Endothelial cell of umbilical vein (primary cell): ENCODE measurements around the gene SENP6. TPM values are rescaled to one million over a fixed set of nuclear protein-coding genes. Genes with fewer than 3 reads are reported as not detected.

ENCODE experiments used
- BruUV-seq: library from RNA; stranded (reverse); fragments of 400-500 nt; replicated peaks from 2 replicates; lab custom pipeline; 2021; lab: Mats Ljungman, UMichigan
- CTCF ChIA-PET: fragments of 300-600, 350-600 bp; sonication (Branson Sonifier 250); formaldehyde crosslinking; loops from one replicate; lab custom pipeline; 2021; ENCODE audit warnings: antibody characterized with exemption, inconsistent platforms; lab: Charles Lee
- POLR2A ChIA-PET: fragments of 300-600, 350-600 bp; sonication (Branson Sonifier 250); formaldehyde crosslinking; loops from one replicate; lab custom pipeline; 2021; ENCODE audit warnings: antibody characterized with exemption, inconsistent platforms; lab: Charles Lee
- DNase-seq: peaks from one replicate; pipeline ENCODE4 v3.0.0-alpha.2; 2011; ENCODE audit warnings: low read depth, low spot score
- FAIRE-seq: peaks from 2 replicates; lab custom pipeline; 2011; peaks lifted over from hg19 to GRCh38; lab: Jason Lieb, UNC
- H2AFZ ChIP-seq: 2 replicates; pipeline ENCODE4 v1.6.0; 2012; ENCODE audit warnings: low read depth, low read length, control low read depth, inconsistent platforms
- H3K27ac ChIP-seq: 2 replicates; pipeline ENCODE4 v1.5.1; 2011; ENCODE audit warnings: low read depth, mild to moderate bottlenecking, control low read depth, low read length, moderate library complexity; ENCODE audit not compliant: insufficient read depth
- H3K27me3 ChIP-seq, 2 experiments: 2 replicates each; pipeline versions ENCODE4 v1.6.0 to v1.6.1; 2011; ENCODE audit warnings: low read length in 2 of 2, mixed read lengths in 1 of 2; ENCODE audit not compliant: control insufficient read depth in 2 of 2, insufficient read depth in 2 of 2
- H3K36me3 ChIP-seq, 2 experiments: 2 replicates in 1 of 2; 3 replicates in 1 of 2; pipeline ENCODE4 v1.5.1; 2011; ENCODE audit warnings: low read length in 2 of 2, mild to moderate bottlenecking in 1 of 2, moderate library complexity in 1 of 2; ENCODE audit not compliant: control insufficient read depth in 2 of 2, insufficient read depth in 2 of 2; ENCODE audit errors: extremely low read depth in 1 of 2
- H3K4me1 ChIP-seq: 3 replicates; pipeline ENCODE4 v1.5.1; 2011; ENCODE audit warnings: mild to moderate bottlenecking, low read length; ENCODE audit not compliant: control insufficient read depth, insufficient read depth; ENCODE audit errors: extremely low read depth
- H3K4me2 ChIP-seq: 2 replicates; pipeline ENCODE4 v1.6.1; 2011; ENCODE audit warnings: low read length, control low read depth, mixed read lengths; ENCODE audit not compliant: insufficient read depth
- H3K4me3 ChIP-seq, 3 experiments: fragments of 200-600 bp in 1 of 3; sonication (generic), shearing (Covaris generic) in 1 of 3; replicated peaks in 1 of 3; 2 replicates each; pipeline ENCODE4 v1.5.1; 2011 to 2016; ENCODE audit warnings: control low read depth in 3 of 3, low read length in 3 of 3, mild to moderate bottlenecking in 2 of 3, inconsistent platforms in 1 of 3, low read depth in 1 of 3, moderate library complexity in 1 of 3; ENCODE audit not compliant: insufficient read depth in 1 of 3
- H3K79me2 ChIP-seq: 2 replicates; pipeline ENCODE4 v1.6.0; 2012; ENCODE audit warnings: low read length, inconsistent platforms; ENCODE audit not compliant: control insufficient read depth, insufficient read depth
- H3K9ac ChIP-seq: replicated peaks from 2 replicates; pipeline ENCODE3; 2011; ENCODE audit warnings: low read length, control low read depth; ENCODE audit not compliant: insufficient read depth; ENCODE audit errors: extremely low read depth
- H3K9me1 ChIP-seq: replicated peaks from 3 replicates; pipeline ENCODE4 v1.6.0; 2011; ENCODE audit warnings: mild to moderate bottlenecking, low read length; ENCODE audit not compliant: control insufficient read depth, insufficient read depth; ENCODE audit errors: extremely low read depth
- H3K9me3 ChIP-seq: replicated peaks from 2 replicates; pipeline ENCODE4 v1.5.1; 2012; ENCODE audit warnings: low read length, inconsistent platforms; ENCODE audit not compliant: control insufficient read depth, insufficient read depth
- H4K20me1 ChIP-seq: replicated peaks from 2 replicates; pipeline ENCODE3; 2011; ENCODE audit warnings: mild to moderate bottlenecking, low read length; ENCODE audit not compliant: control insufficient read depth, insufficient read depth; ENCODE audit errors: extremely low read depth
- CTCF ChIP-seq, 2 donors: IDR thresholded peaks; 1 replicate in 1 of 2; 2 replicates in 1 of 2; pipeline ENCODE4 v1.5.1; 2011; ENCODE audit warnings: low read length in 2 of 2, mild to moderate bottlenecking in 2 of 2, moderate library complexity in 2 of 2, control low read depth in 1 of 2, inconsistent platforms in 1 of 2, low read depth in 1 of 2; ENCODE audit not compliant: insufficient read depth in 1 of 2; ENCODE audit errors: extremely low read depth in 1 of 2
- FOS ChIP-seq: IDR thresholded peaks from 2 replicates; pipeline ENCODE4 v1.6.1; 2011; ENCODE audit warnings: mild to moderate bottlenecking, low read length, moderate library complexity, borderline replicate concordance; ENCODE audit not compliant: insufficient read depth
- GATA2 ChIP-seq: IDR thresholded peaks from 2 replicates; pipeline ENCODE4 v1.7.0; 2011; ENCODE audit warnings: low read depth, mild to moderate bottlenecking, moderate library complexity, mixed read lengths, low read length; ENCODE audit not compliant: insufficient read length, insufficient read depth
- MAX ChIP-seq: IDR thresholded peaks from 2 replicates; pipeline ENCODE4 v1.6.1; 2011; ENCODE audit not compliant: insufficient read depth, insufficient read length
- POLR2A ChIP-seq: IDR thresholded peaks from 2 replicates; pipeline ENCODE4 v1.6.1; 2012; ENCODE audit warnings: low read depth, mild to moderate bottlenecking, control low read depth, low read length
- POLR2AphosphoS5 ChIP-seq: IDR thresholded peaks from 2 replicates; pipeline ENCODE4 v1.6.1; 2012; ENCODE audit warnings: low read depth, mild to moderate bottlenecking, control low read depth, low read length, moderate library complexity; ENCODE audit not compliant: insufficient read depth
- dilution Hi-C: fragments of 300-500 bp; cut with MboI; formaldehyde crosslinking; loops from one replicate; pipeline ENCODE4 v1.15.0; 2019; ENCODE audit warnings: low sequenced_read_pairs; ENCODE audit not compliant: extremely low pct_ligation_motif_present
- intact Hi-C: fragments of 100-400 bp; cut with micrococcal nuclease; formaldehyde crosslinking; loops from one replicate; pipeline ENCODE4 v1.10.0; 2022
- polyA plus RNA-seq, 4 experiments: library from polyadenylated mRNA; depleted of rRNA in 3 of 4; stranded (reverse) in 3 of 4; unstranded in 1 of 4; fragments of >200 nt; gene quantifications; 2 replicates each; pipeline versions ENCODE4 v1.2.1 to v1.2.3, GENCODE V29; 2011 to 2012; ENCODE audit warnings: missing spikeins in 1 of 4
- total RNA-seq: library from RNA; stranded (reverse); gene quantifications from 2 replicates; pipeline ENCODE4 v1.2.3, GENCODE V29; 2021

The SENP6 gene
- total and polyA plus RNA-seq, 2 donors (not counting 3 experiments of a cell fraction or from before 2014, with no cell fraction given) = 11.5 to 99.1 TPM

- Histone ChIP-seq H3K79me2 (peaks cover 71% of the 10 kb centered on the region), H3K4me3 (no peak overlapping the region), H3K9me1 (peaks cover 4% of the 10 kb centered on the region), H3K36me3 (peaks cover 0 to 7% of the 10 kb centered on the region in 2 experiments), H3K27ac (no peak overlapping the region), H4K20me1 (peaks cover 9% of the 10 kb centered on the region), H3K27me3 (no peaks in the 10 kb centered on the region), H3K4me2 (no peak overlapping the region), H3K9me3 (no peaks in the 10 kb centered on the region), H3K9ac (no peak overlapping the region), H2AFZ (no peak overlapping the region), H3K4me1 (no peaks in the 10 kb centered on the region)
- ChIA-PET POLR2A (no interaction called here), CTCF (no interaction called here)
- dilution Hi-C loops (no loop called here), intact Hi-C loops (no loop called here)
- no TSS peak for BruUV-seq
- DNase-seq = no peak
- FAIRE-seq = no peak
- no peak for TF ChIP-seq MAX
- no peak for TF ChIP-seq GATA2
- no peak for TF ChIP-seq FOS
- TF ChIP-seq POLR2A = no peak
- TF ChIP-seq POLR2AphosphoS5 = no peak
Measured at GRCh38 chr6:75624335-75624734, 22.7 kb downstream of the SENP6 start.

- dilution Hi-C loops = no loop called here
Measured at GRCh38 chr6:75624988-75625387, 23.3 kb downstream of the SENP6 start.

More at GRCh38 chr6:75624988-75625387, 23.3 kb downstream of the SENP6 start:
- intact Hi-C loops = no loop called here
- Histone ChIP-seq H3K9me1 (peaks cover 4% of the 10 kb centered on the region), H4K20me1 (peaks cover 6% of the 10 kb centered on the region), H3K27me3 (no peaks in the 10 kb centered on the region), H3K36me3 (peaks cover 0 to 7% of the 10 kb centered on the region in 2 experiments), H3K4me3 (no peak overlapping the region), H3K9me3 (no peaks in the 10 kb centered on the region), H3K9ac (no peak overlapping the region), H3K27ac (no peak overlapping the region), H3K4me1 (no peaks in the 10 kb centered on the region), H2AFZ (no peak overlapping the region), H3K79me2 (peaks cover 70% of the 10 kb centered on the region), H3K4me2 (no peak overlapping the region)
- ChIA-PET POLR2A (no interaction called here), CTCF (no interaction called here)
- TF ChIP-seq POLR2A (no peak), CTCF (IDR thresholded peaks at IDR 0.05; ENCODE audit: extremely low read depth in 1 of 2, insufficient read depth in 1 of 2, low read depth in 1 of 2, low read length in 2 of 2) (no peak)
- no TSS peak for BruUV-seq
- DNase-seq = no peak
- FAIRE-seq = no peak
